Right lobe of liver (tissue), 4 donors: ENCODE measurements around the gene GALNT11.

ENCODE experiments used
- POLR2A ChIP-seq: fragments of 450-650 bp; IDR thresholded peaks from one replicate; pipeline ENCODE4 v1.6.1; 2017; ENCODE audit warnings: antibody characterized with exemption, mild to moderate bottlenecking
- TF ChIP-seq, protein P1 (sequence below), 4 donors: fragments of 200-600 bp in 3 of 4; fragments of 450-650 bp in 1 of 4; IDR thresholded peaks; one replicate each; pipeline versions ENCODE4 v1.5.1 to v1.8.0; 2016 to 2022; ENCODE audit warnings: antibody characterized with exemption in 4 of 4, mild to moderate bottlenecking in 2 of 4
- donor health status: DM: no; HTN: no; CAD: no.
- donor health status: DM: no; HTN: no; CAD: no.
- donor health status: DM: no; HTN: yes; CAD: no.

DNA sequence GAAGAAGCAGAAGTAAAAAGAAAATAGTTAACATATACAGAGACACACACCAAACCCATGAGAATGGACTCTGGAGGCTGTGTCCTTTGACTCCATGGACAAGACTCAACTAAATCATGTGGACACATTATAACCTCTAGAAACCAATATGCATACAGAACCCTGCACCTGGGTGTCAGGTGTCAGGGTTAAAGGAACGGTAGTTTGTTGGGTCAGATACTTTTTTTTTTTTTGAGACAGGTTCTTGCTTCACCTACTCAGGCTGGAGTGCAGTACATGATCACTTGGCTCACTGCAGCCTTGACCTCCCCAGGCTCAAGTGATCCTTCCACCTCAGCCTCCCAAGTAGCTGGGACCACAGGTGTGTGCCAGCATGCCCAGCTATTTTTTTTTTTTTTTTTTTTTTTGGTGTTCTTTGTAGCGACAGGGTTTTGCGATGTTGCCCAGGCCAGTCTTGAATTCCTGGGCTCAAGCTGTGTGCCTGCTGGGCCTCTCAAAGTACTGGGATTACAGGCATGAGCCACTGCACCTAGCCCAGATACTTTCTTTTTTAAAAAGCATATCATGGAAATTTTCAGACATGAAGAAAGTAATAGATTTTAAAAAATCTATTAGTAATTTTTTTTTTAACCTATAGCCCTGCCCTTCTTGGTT lies 31.3 kb downstream of the GALNT11 start:
- TF ChIP-seq, protein P1, sequence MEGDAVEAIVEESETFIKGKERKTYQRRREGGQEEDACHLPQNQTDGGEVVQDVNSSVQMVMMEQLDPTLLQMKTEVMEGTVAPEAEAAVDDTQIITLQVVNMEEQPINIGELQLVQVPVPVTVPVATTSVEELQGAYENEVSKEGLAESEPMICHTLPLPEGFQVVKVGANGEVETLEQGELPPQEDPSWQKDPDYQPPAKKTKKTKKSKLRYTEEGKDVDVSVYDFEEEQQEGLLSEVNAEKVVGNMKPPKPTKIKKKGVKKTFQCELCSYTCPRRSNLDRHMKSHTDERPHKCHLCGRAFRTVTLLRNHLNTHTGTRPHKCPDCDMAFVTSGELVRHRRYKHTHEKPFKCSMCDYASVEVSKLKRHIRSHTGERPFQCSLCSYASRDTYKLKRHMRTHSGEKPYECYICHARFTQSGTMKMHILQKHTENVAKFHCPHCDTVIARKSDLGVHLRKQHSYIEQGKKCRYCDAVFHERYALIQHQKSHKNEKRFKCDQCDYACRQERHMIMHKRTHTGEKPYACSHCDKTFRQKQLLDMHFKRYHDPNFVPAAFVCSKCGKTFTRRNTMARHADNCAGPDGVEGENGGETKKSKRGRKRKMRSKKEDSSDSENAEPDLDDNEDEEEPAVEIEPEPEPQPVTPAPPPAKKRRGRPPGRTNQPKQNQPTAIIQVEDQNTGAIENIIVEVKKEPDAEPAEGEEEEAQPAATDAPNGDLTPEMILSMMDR (IDR thresholded peaks at IDR 0.05): no peak
- no peak for TF ChIP-seq POLR2A
